C1 segment of cervical spinal cord (tissue), 14 donors: ENCODE results near the gene SOWAHA.
"Not testable (repeated sequence)": the region's sequence is repeated elsewhere in the genome, so short reads cannot be mapped to it uniquely, and the experiment has no call there.

Source experiments
- DNase-seq, 14 donors: peaks; one replicate each; lab custom pipeline; 2025; lab: John Stamatoyannopoulos, UW

Gene SOWAHA

GRCh38 chr5:132777209-132778069 lies 35.7 kb upstream of the SOWAHA start, which contains the start of gene SEPTIN8:
Gene SEPTIN8 (minus strand): TSS chr5:132777239. CDS start chr5:132777137, 102 bp downstream.
- DNase-seq = peak in 11 of 14 donors; percentile 34 to 82 (median 65)

- DNase-seq = peak in 2 of 14 donors; percentile 53 to 54
Measured at GRCh38 chr5:132778129-132778528, 35.0 kb upstream of the SOWAHA start.

- no peak for DNase-seq
Measured at GRCh38 chr5:132778856-132779255, 34.2 kb upstream of the SOWAHA start.

- peak in 11 of 14 donors; percentile 22 to 81 (median 59) for DNase-seq
Measured at GRCh38 chr5:132779961-132780360, 33.1 kb upstream of the SOWAHA start.

- no peak for DNase-seq
Measured at GRCh38 chr5:132780577-132780976, 32.5 kb upstream of the SOWAHA start.

- DNase-seq = no peak
Measured at GRCh38 chr5:132781029-132781428, 32.1 kb upstream of the SOWAHA start.

- peak in 5 of 14 donors; percentile 8 to 30 (median 19) for DNase-seq
Measured at GRCh38 chr5:132782101-132782500, 31.0 kb upstream of the SOWAHA start.

GRCh38 chr5:132785365-132785764 lies 27.7 kb upstream of the SOWAHA start:
- no peak for DNase-seq

- DNase-seq = no peak
Measured at GRCh38 chr5:132785864-132786263, 27.2 kb upstream of the SOWAHA start.

- DNase-seq = no peak
Measured at GRCh38 chr5:132787076-132787475, 26.0 kb upstream of the SOWAHA start.

- DNase-seq = no peak
Measured at GRCh38 chr5:132788508-132788907, 24.6 kb upstream of the SOWAHA start.

GRCh38 chr5:132788990-132789886 lies 23.9 kb upstream of the SOWAHA start:
- peak in 3 of 14 donors; percentile 38 to 90 (median 46) for DNase-seq

- peak in 6 of 14 donors; percentile 26 to 78 (median 40) for DNase-seq
Measured at GRCh38 chr5:132790201-132790865, 22.8 kb upstream of the SOWAHA start.

- no peak for DNase-seq
Measured at GRCh38 chr5:132791026-132791425, 22.1 kb upstream of the SOWAHA start.

- peak in 8 of 14 donors; percentile 19 to 77 (median 36) for DNase-seq
Measured at GRCh38 chr5:132797651-132798050, 15.5 kb upstream of the SOWAHA start.

GRCh38 chr5:132799392-132799791 lies 13.7 kb upstream of the SOWAHA start:
- DNase-seq = no peak

GRCh38 chr5:132800545-132800944 lies 12.6 kb upstream of the SOWAHA start:
- peak in 4 of 14 donors; percentile 14 to 63 (median 34) for DNase-seq

- DNase-seq = no peak
Measured at GRCh38 chr5:132802044-132802684, 10.9 kb upstream of the SOWAHA start.

- not testable (repeated sequence) for DNase-seq
Measured at GRCh38 chr5:132802685-132803066, 10.4 kb upstream of the SOWAHA start.

GRCh38 chr5:132804219-132804618 lies 8.9 kb upstream of the SOWAHA start:
- DNase-seq = not testable (repeated sequence)

GRCh38 chr5:132805872-132806271 lies 7.2 kb upstream of the SOWAHA start:
- DNase-seq = not testable (repeated sequence)
